ENCODE data around the gene SELP. TPM values are rescaled to one million over a fixed set of nuclear protein-coding genes. Genes with fewer than 3 reads are reported as not detected.

The SELP gene
- polyA plus RNA-seq, 1 donor (not counting 4 experiments of a cell fraction or from before 2014, with no cell fraction given): 0.09 TPM

DNA sequence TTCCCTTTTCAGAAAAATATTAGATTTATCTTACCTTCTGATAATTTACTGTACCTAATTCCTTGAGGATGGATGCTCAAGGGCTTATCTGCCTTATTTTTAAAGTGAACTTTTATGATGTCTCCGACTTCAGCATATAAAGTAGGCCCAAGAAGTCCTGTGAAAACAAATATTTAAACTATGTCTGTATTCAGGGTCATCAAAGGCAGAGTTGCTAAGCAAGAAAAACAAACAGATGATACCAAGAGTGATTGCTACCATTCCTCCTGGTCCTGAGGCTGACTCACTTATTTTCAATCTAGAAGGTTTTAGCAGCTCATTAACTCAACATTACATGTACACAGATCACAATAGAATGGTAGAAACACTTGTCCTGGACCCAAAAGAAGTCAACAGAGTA, 57.7 kb downstream of the SELP start:
- dilution Hi-C loops (cut with MboI; ENCODE audit: extremely low pct_ligation_motif_present, low sequenced_read_pairs): no loop called here
- Histone ChIP-seq H3K9ac (ENCODE audit: control insufficient read depth, extremely low read depth, insufficient read depth, low read length) (no peak overlapping the region), H3K36me3 (ENCODE audit: control insufficient read depth in 2 of 2, extremely low read depth in 1 of 2, insufficient read depth in 2 of 2, low read length in 2 of 2) (no peaks in the 10 kb centered on the region), H3K27ac (ENCODE audit: control insufficient read depth, insufficient read depth, low read length) (no peak overlapping the region), H2AFZ (ENCODE audit: control insufficient read depth, low read length) (no peak overlapping the region), H3K27me3 (ENCODE audit: control insufficient read depth, extremely low read depth, insufficient read depth, low read length) (peaks cover 4% of the 10 kb centered on the region), H3K9me1 (ENCODE audit: control insufficient read depth, extremely low read depth, insufficient read depth, low read length) (no peaks in the 10 kb centered on the region), H3K4me3 (ENCODE audit: control insufficient read depth in 2 of 3, extremely low read depth in 1 of 3, insufficient read depth in 2 of 3, low read depth in 1 of 3, low read length in 3 of 3) (no peak overlapping the region), H3K9me3 (ENCODE audit: control insufficient read depth, low read depth, low read length) (no peaks in the 10 kb centered on the region), H4K20me1 (ENCODE audit: control insufficient read depth, extremely low read depth, insufficient read depth, low read length) (no peaks in the 10 kb centered on the region), H3K79me2 (ENCODE audit: control insufficient read depth, insufficient read depth, low read length) (no peaks in the 10 kb centered on the region), H3K4me1 (ENCODE audit: control insufficient read depth, extremely low read depth, insufficient read depth, low read length) (no peaks in the 10 kb centered on the region), H3K4me2 (ENCODE audit: control insufficient read depth, extremely low read depth, insufficient read depth, low read depth, low read length) (no peak overlapping the region)
- no peak for DNase-seq (ENCODE audit: low read depth, low spot score)
- FAIRE-seq: no peak
- TF ChIP-seq EZH2 (IDR thresholded peaks at IDR 0.05; ENCODE audit: low read length): no peak
- TF ChIP-seq, protein P1, sequence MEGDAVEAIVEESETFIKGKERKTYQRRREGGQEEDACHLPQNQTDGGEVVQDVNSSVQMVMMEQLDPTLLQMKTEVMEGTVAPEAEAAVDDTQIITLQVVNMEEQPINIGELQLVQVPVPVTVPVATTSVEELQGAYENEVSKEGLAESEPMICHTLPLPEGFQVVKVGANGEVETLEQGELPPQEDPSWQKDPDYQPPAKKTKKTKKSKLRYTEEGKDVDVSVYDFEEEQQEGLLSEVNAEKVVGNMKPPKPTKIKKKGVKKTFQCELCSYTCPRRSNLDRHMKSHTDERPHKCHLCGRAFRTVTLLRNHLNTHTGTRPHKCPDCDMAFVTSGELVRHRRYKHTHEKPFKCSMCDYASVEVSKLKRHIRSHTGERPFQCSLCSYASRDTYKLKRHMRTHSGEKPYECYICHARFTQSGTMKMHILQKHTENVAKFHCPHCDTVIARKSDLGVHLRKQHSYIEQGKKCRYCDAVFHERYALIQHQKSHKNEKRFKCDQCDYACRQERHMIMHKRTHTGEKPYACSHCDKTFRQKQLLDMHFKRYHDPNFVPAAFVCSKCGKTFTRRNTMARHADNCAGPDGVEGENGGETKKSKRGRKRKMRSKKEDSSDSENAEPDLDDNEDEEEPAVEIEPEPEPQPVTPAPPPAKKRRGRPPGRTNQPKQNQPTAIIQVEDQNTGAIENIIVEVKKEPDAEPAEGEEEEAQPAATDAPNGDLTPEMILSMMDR (optimal IDR thresholded peaks at IDR 0.05 in 1 of 3, IDR thresholded peaks at IDR 0.05 in 1 of 3, conservative IDR thresholded peaks at IDR 0.05 in 1 of 3; ENCODE audit: extremely low read depth in 1 of 3, insufficient read depth in 2 of 3, low read length in 3 of 3): no peak

DNA sequence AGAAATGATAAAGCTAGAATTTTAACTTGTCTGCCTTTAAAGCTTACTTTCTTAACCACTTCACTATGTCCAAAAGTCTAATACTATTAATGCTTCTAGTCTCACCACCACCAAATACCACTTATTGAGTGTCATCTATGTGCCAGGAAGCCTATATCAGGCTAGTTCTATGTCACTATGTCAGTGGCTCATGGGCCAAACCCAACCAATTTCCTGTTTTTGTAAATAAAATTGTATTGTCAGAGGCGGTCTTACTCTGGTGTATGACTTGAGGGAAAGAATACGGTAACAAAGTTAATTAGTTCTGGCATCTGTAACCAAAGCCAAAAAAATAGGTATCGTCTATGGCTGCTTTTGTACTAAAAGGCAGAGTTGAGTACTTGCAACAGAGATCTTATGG, 58.5 kb downstream of the SELP start:
- peaks cover 4% of the 10 kb centered on the region for H3K27me3 ChIP-seq (ENCODE audit: control insufficient read depth, extremely low read depth, insufficient read depth, low read length)
- H3K4me1 ChIP-seq (ENCODE audit: control insufficient read depth, extremely low read depth, insufficient read depth, low read length): no peaks in the 10 kb centered on the region
- H3K79me2 ChIP-seq (ENCODE audit: control insufficient read depth, insufficient read depth, low read length): no peaks in the 10 kb centered on the region
- FAIRE-seq: no peak
- no peak overlapping the region for H3K4me3 ChIP-seq (ENCODE audit: control insufficient read depth in 2 of 3, extremely low read depth in 1 of 3, insufficient read depth in 2 of 3, low read depth in 1 of 3, low read length in 3 of 3)
- no peak overlapping the region for H3K9ac ChIP-seq (ENCODE audit: control insufficient read depth, extremely low read depth, insufficient read depth, low read length)
- H3K4me2 ChIP-seq (ENCODE audit: control insufficient read depth, extremely low read depth, insufficient read depth, low read depth, low read length): no peak overlapping the region
- dilution Hi-C loops (cut with MboI; ENCODE audit: extremely low pct_ligation_motif_present, low sequenced_read_pairs): no loop called here
- no peak overlapping the region for H2AFZ ChIP-seq (ENCODE audit: control insufficient read depth, low read length)
- no peaks in the 10 kb centered on the region for H4K20me1 ChIP-seq (ENCODE audit: control insufficient read depth, extremely low read depth, insufficient read depth, low read length)
- H3K9me3 ChIP-seq (ENCODE audit: control insufficient read depth, low read depth, low read length): no peaks in the 10 kb centered on the region
- no peak for DNase-seq (ENCODE audit: low read depth, low spot score)
- H3K27ac ChIP-seq (ENCODE audit: control insufficient read depth, insufficient read depth, low read length): no peak overlapping the region
- H3K36me3 ChIP-seq (ENCODE audit: control insufficient read depth in 2 of 2, extremely low read depth in 1 of 2, insufficient read depth in 2 of 2, low read length in 2 of 2): no peaks in the 10 kb centered on the region
- no peak for TF ChIP-seq EZH2 (IDR thresholded peaks at IDR 0.05; ENCODE audit: low read length)
- TF ChIP-seq, protein P1 (optimal IDR thresholded peaks at IDR 0.05 in 1 of 3, IDR thresholded peaks at IDR 0.05 in 1 of 3, conservative IDR thresholded peaks at IDR 0.05 in 1 of 3; ENCODE audit: extremely low read depth in 1 of 3, insufficient read depth in 2 of 3, low read length in 3 of 3): no peak
- H3K9me1 ChIP-seq (ENCODE audit: control insufficient read depth, extremely low read depth, insufficient read depth, low read length): no peaks in the 10 kb centered on the region
